ENCODE measurements around the gene PKN1.

The PKN1 gene

GRCh38 chr19:14405380-14405757 is 27.7 kb upstream of the PKN1 start:
- Histone ChIP-seq H3K36me3 (ENCODE audit: insufficient read depth, low read length) (peaks cover 45% of the 10 kb centered on the region), H3K4me3 (no peak overlapping the region), H3K9ac (ENCODE audit: insufficient read length) (no peak overlapping the region), H3K9me3 (ENCODE audit: low read depth, low read length) (no peaks in the 10 kb centered on the region), H3K27ac (no peak overlapping the region)
- TF ChIP-seq POLR2AphosphoS5 (IDR thresholded peaks at IDR 0.05; ENCODE audit: borderline replicate concordance, low read depth, low read length) (no peak), EZH2 (IDR thresholded peaks at IDR 0.05) (no peak), FOXP2 (optimal IDR thresholded peaks at IDR 0.05; ENCODE audit: control extremely low read depth, extremely low read length, insufficient read depth) (no peak)
- no peak for DNase-seq (ENCODE audit: low read depth, low spot score)

DNA sequence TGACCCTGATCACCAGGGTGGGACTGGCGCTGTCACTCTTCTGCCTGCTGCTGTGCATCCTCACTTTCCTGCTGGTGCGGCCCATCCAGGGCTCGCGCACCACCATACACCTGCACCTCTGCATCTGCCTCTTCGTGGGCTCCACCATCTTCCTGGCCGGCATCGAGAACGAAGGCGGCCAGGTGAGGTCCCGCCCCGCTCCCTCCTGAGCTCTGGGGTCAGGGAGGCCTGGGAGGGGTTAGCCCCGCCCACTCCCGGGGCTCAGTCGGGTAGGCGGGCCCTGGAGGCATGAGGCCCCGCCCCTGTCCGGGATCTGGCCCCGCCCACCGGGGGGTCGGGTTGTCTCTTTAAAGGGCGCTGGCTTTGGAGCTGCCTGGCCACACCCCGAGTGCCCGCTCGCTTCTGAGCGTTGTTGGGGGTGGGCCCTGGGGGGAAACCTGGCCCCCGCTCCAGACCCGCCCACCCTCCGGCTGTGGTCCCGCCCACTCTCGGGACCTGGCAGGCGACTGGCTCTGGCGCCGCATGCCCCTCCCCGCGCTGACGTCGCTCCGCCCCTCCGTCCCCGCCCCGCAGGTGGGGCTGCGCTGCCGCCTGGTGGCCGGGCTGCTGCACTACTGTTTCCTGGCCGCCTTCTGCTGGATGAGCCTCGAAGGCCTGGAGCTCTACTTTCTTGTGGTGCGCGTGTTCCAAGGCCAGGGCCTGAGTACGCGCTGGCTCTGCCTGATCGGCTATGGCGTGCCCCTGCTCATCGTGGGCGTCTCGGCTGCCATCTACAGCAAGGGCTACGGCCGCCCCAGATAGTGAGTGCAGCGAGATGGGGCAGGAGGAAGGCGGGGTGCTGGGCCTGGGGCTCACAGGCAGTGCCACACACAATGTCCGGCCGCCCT is 27.1 kb upstream of the PKN1 start:
- H3K4me3 ChIP-seq, result peak overlapping the region; percentile 48
- H3K36me3 ChIP-seq (ENCODE audit: insufficient read depth, low read length), result peaks cover 49% of the 10 kb centered on the region
- H3K27ac ChIP-seq, result peak overlapping the region; percentile 70
- H3K9ac ChIP-seq (ENCODE audit: insufficient read length), result no peak overlapping the region
- no peak; the same call in 1 of the 2 replicates for TF ChIP-seq POLR2AphosphoS5 (IDR thresholded peaks at IDR 0.05; ENCODE audit: borderline replicate concordance, low read depth, low read length)
- TF ChIP-seq FOXP2 (optimal IDR thresholded peaks at IDR 0.05; ENCODE audit: control extremely low read depth, extremely low read length, insufficient read depth), result no peak
- TF ChIP-seq EZH2 (IDR thresholded peaks at IDR 0.05), result no peak
- no peak for DNase-seq (ENCODE audit: low read depth, low spot score)
- no peaks in the 10 kb centered on the region for H3K9me3 ChIP-seq (ENCODE audit: low read depth, low read length)

GRCh38 chr19:14406645-14407401 is 26.3 kb upstream of the PKN1 start:
- no peak for DNase-seq (ENCODE audit: low read depth, low spot score)
- Histone ChIP-seq H3K9ac (ENCODE audit: insufficient read length) (no peak overlapping the region), H3K27ac (peak overlapping the region; percentile 70), H3K36me3 (ENCODE audit: insufficient read depth, low read length) (peaks cover 51% of the 10 kb centered on the region), H3K4me3 (no peak overlapping the region), H3K9me3 (ENCODE audit: low read depth, low read length) (no peaks in the 10 kb centered on the region)
- TF ChIP-seq FOXP2 (optimal IDR thresholded peaks at IDR 0.05; ENCODE audit: control extremely low read depth, extremely low read length, insufficient read depth), result no peak
- no peak for TF ChIP-seq EZH2 (IDR thresholded peaks at IDR 0.05)
- no peak for TF ChIP-seq POLR2AphosphoS5 (IDR thresholded peaks at IDR 0.05; ENCODE audit: borderline replicate concordance, low read depth, low read length)

DNA sequence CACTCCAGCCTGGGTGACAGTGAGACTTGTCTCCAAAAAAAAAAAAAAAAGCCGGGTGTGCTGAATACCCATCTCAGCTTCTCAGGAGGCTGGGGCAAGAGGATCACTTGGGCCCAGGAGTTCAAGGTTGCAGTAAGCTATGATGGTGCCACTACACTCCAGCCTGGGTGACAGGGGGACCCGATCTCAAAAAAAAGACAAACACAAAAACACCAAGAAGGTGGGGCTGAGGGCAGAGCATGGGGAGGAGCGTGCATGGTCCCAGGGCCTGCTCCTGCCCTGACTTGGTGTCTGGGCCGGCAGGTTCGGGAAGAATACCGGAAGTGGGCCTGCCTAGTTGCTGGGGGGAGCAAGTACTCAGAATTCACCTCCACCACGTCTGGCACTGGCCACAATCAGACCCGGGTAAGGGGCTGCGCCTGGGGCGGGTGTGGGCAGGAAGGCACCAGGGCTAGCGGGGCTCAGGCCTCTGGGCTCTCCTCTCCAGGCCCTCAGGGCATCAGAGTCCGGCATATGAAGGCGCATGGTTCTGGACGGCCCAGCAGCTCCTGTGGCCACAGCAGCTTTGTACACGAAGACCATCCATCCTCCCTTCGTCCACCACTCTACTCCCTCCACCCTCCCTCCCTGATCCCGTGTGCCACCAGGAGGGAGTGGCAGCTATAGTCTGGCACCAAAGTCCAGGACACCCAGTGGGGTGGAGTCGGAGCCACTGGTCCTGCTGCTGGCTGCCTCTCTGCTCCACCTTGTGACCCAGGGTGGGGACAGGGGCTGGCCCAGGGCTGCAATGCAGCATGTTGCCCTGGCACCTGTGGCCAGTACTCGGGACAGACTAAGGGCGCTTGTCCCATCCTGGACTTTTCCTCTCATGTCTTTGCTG is 25.3 kb upstream of the PKN1 start:
- no peak for DNase-seq (ENCODE audit: low read depth, low spot score)
- TF ChIP-seq POLR2AphosphoS5 (IDR thresholded peaks at IDR 0.05; ENCODE audit: borderline replicate concordance, low read depth, low read length) (peak; percentile 39; the same call in 1 of the 2 replicates), EZH2 (IDR thresholded peaks at IDR 0.05) (no peak)
- H3K4me3 ChIP-seq, result no peak overlapping the region
- no peak overlapping the region for H3K9ac ChIP-seq (ENCODE audit: insufficient read length)
- H3K27ac ChIP-seq, result no peak overlapping the region
- no peaks in the 10 kb centered on the region for H3K9me3 ChIP-seq (ENCODE audit: low read depth, low read length)
- H3K36me3 ChIP-seq (ENCODE audit: insufficient read depth, low read length), result peaks cover 61% of the 10 kb centered on the region

- peaks cover 69% of the 10 kb centered on the region for H3K36me3 ChIP-seq (ENCODE audit: insufficient read depth, low read length)
- no peaks in the 10 kb centered on the region for H3K9me3 ChIP-seq (ENCODE audit: low read depth, low read length)
- TF ChIP-seq POLR2AphosphoS5 (IDR thresholded peaks at IDR 0.05; ENCODE audit: borderline replicate concordance, low read depth, low read length) (no peak; the same call in 1 of the 2 replicates), EZH2 (IDR thresholded peaks at IDR 0.05) (no peak), FOXP2 (optimal IDR thresholded peaks at IDR 0.05; ENCODE audit: control extremely low read depth, extremely low read length, insufficient read depth) (no peak)
- no peak overlapping the region for H3K4me3 ChIP-seq
- no peak overlapping the region for H3K27ac ChIP-seq
- no peak for DNase-seq (ENCODE audit: low read depth, low spot score)
- H3K9ac ChIP-seq (ENCODE audit: insufficient read length), result no peak overlapping the region
These were observed 24.5 kb upstream of the PKN1 start for GRCh38 chr19:14408491-14409145.

- H3K4me3 ChIP-seq, result no peak overlapping the region
- no peak for TF ChIP-seq EZH2 (IDR thresholded peaks at IDR 0.05)
- no peak for TF ChIP-seq FOXP2 (optimal IDR thresholded peaks at IDR 0.05; ENCODE audit: control extremely low read depth, extremely low read length, insufficient read depth)
- no peak for TF ChIP-seq POLR2AphosphoS5 (IDR thresholded peaks at IDR 0.05; ENCODE audit: borderline replicate concordance, low read depth, low read length)
- H3K36me3 ChIP-seq (ENCODE audit: insufficient read depth, low read length), result peaks cover 73% of the 10 kb centered on the region
- no peak overlapping the region for H3K27ac ChIP-seq
- no peak overlapping the region for H3K9ac ChIP-seq (ENCODE audit: insufficient read length)
- no peaks in the 10 kb centered on the region for H3K9me3 ChIP-seq (ENCODE audit: low read depth, low read length)
- no peak for DNase-seq (ENCODE audit: low read depth, low spot score)
These were observed 23.7 kb upstream of the PKN1 start for GRCh38 chr19:14409146-14410023.

Measured in SK-N-MC (cell line).